HepG2 (cell line): ENCODE data around the gene SRSF8. TPM values are rescaled to one million over a fixed set of nuclear protein-coding genes. Genes with fewer than 3 reads are reported as not detected.
"Not testable (repeated sequence)": the region's sequence is repeated elsewhere in the genome, so short reads cannot be mapped to it uniquely, and the experiment has no call there.

Experiments used
- ATAC-seq: fragments of 200-7000 bp; cut with Tn5 transposase; 3 replicates; pipeline ENCODE4 v1.9.1; 2020; ENCODE audit warnings: mild to moderate bottlenecking, moderate library complexity
- BruUV-seq: library from RNA; stranded (reverse); fragments of 400-500 nt; replicated peaks from 2 replicates; lab custom pipeline; 2021; lab: Mats Ljungman, UMichigan
- CTCF ChIA-PET: fragments of 300-600 bp; formaldehyde crosslinking; extraction: SDS; loops from one replicate; lab custom pipeline; 2021; ENCODE audit warnings: low total read pairs, inconsistent platforms, low intra/inter-chr PET ratio; lab: Yijun Ruan, JAX
- POLR2A ChIA-PET: fragments of 350-600 bp; sonication (Branson Sonifier 250); formaldehyde crosslinking; loops from one replicate; lab custom pipeline; 2020; ENCODE audit warnings: antibody characterized with exemption, inconsistent platforms; lab: Yijun Ruan, JAX
- DNase-seq: peaks from one replicate; pipeline ENCODE4 v3.0.0-alpha.2; 2015; ENCODE audit warnings: low spot score
- FAIRE-seq: peaks from 3 replicates; lab custom pipeline; 2011; peaks lifted over from hg19 to GRCh38; lab: Jason Lieb, UNC
- H2AFZ ChIP-seq: one replicate; pipeline ENCODE4 v1.6.1; 2011; ENCODE audit warnings: low read length, inconsistent platforms
- H3K27ac ChIP-seq: fragments of 300-600 bp; 3 replicates; pipeline ENCODE4 v1.8.0; 2011; ENCODE audit warnings: mixed run types, mild to moderate bottlenecking, mixed read lengths, low read length, inconsistent platforms; ENCODE audit not compliant: insufficient read depth; ENCODE audit errors: extremely low read length
- H3K27me3 ChIP-seq, 2 experiments: fragments of 200-600 bp in 1 of 2; 2 replicates in 1 of 2; 3 replicates in 1 of 2; pipeline versions ENCODE4 v1.6.0 to v1.8.0; 2011; ENCODE audit warnings: low read length in 2 of 2, mild to moderate bottlenecking in 2 of 2, moderate library complexity in 2 of 2, inconsistent platforms in 1 of 2; ENCODE audit not compliant: insufficient read depth in 2 of 2, control insufficient read depth in 1 of 2
- H3K36me3 ChIP-seq, 2 experiments: fragments of 200-600 bp in 1 of 2; replicated peaks in 1 of 2; 2 replicates in 1 of 2; 3 replicates in 1 of 2; pipeline versions ENCODE4 v1.5.1 to v1.8.0; 2011; ENCODE audit warnings: low read length in 2 of 2, inconsistent platforms in 1 of 2; ENCODE audit not compliant: insufficient read depth in 2 of 2, control insufficient read depth in 1 of 2
- H3K4me1 ChIP-seq: 2 replicates; pipeline ENCODE4 v1.5.1; 2012; ENCODE audit warnings: low read length, inconsistent platforms; ENCODE audit not compliant: insufficient read depth
- H3K4me2 ChIP-seq: 2 replicates; pipeline ENCODE4 v1.6.0; 2011; ENCODE audit warnings: low read depth, low read length, inconsistent platforms
- H3K4me3 ChIP-seq, 3 experiments: fragments of 200-600 bp in 1 of 3; sonication (generic), shearing (Covaris generic) in 1 of 3; replicated peaks in 1 of 3; 2 replicates each; pipeline ENCODE4 v1.5.1; 2011 to 2016; ENCODE audit warnings: low read length in 3 of 3, inconsistent platforms in 2 of 3, low read depth in 2 of 3, mild to moderate bottlenecking in 2 of 3, control low read depth in 1 of 3, mixed read lengths in 1 of 3; ENCODE audit not compliant: insufficient read depth in 1 of 3
- H3K79me2 ChIP-seq: one replicate; pipeline ENCODE4 v1.6.1; 2011; ENCODE audit warnings: low read length, inconsistent platforms; ENCODE audit not compliant: insufficient read depth
- H3K9ac ChIP-seq: 2 replicates; pipeline ENCODE4 v1.6.0; 2011; ENCODE audit warnings: mild to moderate bottlenecking, low read depth, low read length, inconsistent platforms; ENCODE audit not compliant: insufficient read depth
- H3K9me3 ChIP-seq: 2 replicates; pipeline ENCODE4 v1.5.1; 2012; ENCODE audit warnings: mild to moderate bottlenecking, low read length
- H4K20me1 ChIP-seq: 2 replicates; pipeline ENCODE4 v1.6.0; 2011; ENCODE audit warnings: inconsistent platforms, mild to moderate bottlenecking, low read length, moderate library complexity; ENCODE audit not compliant: insufficient read depth
- GZF1 ChIP-seq: sonication (generic); formaldehyde crosslinking; IDR thresholded peaks from 2 replicates; pipeline ENCODE4 v1.5.1; 2020; ENCODE audit warnings: mild to moderate bottlenecking, missing genetic modification reagents
- HCFC1 ChIP-seq: fragments of 150-350 bp; IDR thresholded peaks from 2 replicates; pipeline ENCODE4 v1.6.1; 2014; ENCODE audit warnings: low read depth, low read length
- JARID2 ChIP-seq: sonication (generic); formaldehyde crosslinking; IDR thresholded peaks from 2 replicates; pipeline ENCODE4 v1.8.1; 2023; ENCODE audit warnings: missing genetic modification reagents, inconsistent platforms; ENCODE audit not compliant: insufficient replicate concordance
- KDM3A ChIP-seq: IDR thresholded peaks from 2 replicates; pipeline ENCODE4 v1.6.1; 2018; ENCODE audit warnings: low read depth, missing compliant biosample characterization
- MAZ ChIP-seq, 2 experiments: sonication (generic) in 1 of 2; formaldehyde crosslinking in 1 of 2; IDR thresholded peaks; 2 replicates each; pipeline versions ENCODE4 v1.5.0 to v1.6.1; 2012 to 2020; ENCODE audit warnings: low read depth in 2 of 2, mild to moderate bottlenecking in 2 of 2, borderline replicate concordance in 1 of 2, improper control_type of control experiment in 1 of 2, low read length in 1 of 2, missing genetic modification reagents in 1 of 2, moderate library complexity in 1 of 2
- MTA1 ChIP-seq: sonication (generic); formaldehyde crosslinking; IDR thresholded peaks from 2 replicates; pipeline ENCODE4 v1.4.0; 2020; ENCODE audit warnings: missing genetic modification reagents, mild to moderate bottlenecking, borderline replicate concordance
- NCOA1 ChIP-seq: sonication (generic); formaldehyde crosslinking; IDR thresholded peaks from 2 replicates; pipeline ENCODE4 v1.9.0; 2021; ENCODE audit warnings: missing genetic modification reagents
- PAX8 ChIP-seq: sonication (generic); formaldehyde crosslinking; IDR thresholded peaks from 2 replicates; pipeline ENCODE4 v1.8.0; 2022; ENCODE audit warnings: mild to moderate bottlenecking, missing genetic modification reagents, borderline replicate concordance
- RCOR2 ChIP-seq: IDR thresholded peaks from 2 replicates; pipeline ENCODE4 v1.6.1; 2016; ENCODE audit warnings: missing biosample characterization, missing genetic modification reagents
- REL ChIP-seq: sonication (generic); formaldehyde crosslinking; conservative IDR thresholded peaks from 2 replicates; pipeline ENCODE4 v1.8.0; 2022; ENCODE audit warnings: mild to moderate bottlenecking, missing genetic modification reagents, moderate library complexity
- SNAPC2 ChIP-seq: sonication (generic); formaldehyde crosslinking; IDR thresholded peaks from 2 replicates; pipeline ENCODE4 v1.8.1; 2022; ENCODE audit warnings: mild to moderate bottlenecking, missing genetic modification reagents
- ZBTB38 ChIP-seq: sonication (generic); formaldehyde crosslinking; IDR thresholded peaks from 2 replicates; pipeline ENCODE4 v1.5.1; 2020; ENCODE audit warnings: mild to moderate bottlenecking, missing genetic modification reagents
- ZMYM3 ChIP-seq: sonication (generic); formaldehyde crosslinking; IDR thresholded peaks from 2 replicates; pipeline ENCODE4 v1.5.1; 2020; ENCODE audit warnings: mild to moderate bottlenecking, missing genetic modification reagents
- ZNF225 ChIP-seq: sonication (generic); formaldehyde crosslinking; IDR thresholded peaks from 2 replicates; pipeline ENCODE4 v1.4.0; 2020; ENCODE audit warnings: mild to moderate bottlenecking, missing genetic modification reagents
- ZNF276 ChIP-seq: sonication (generic); formaldehyde crosslinking; IDR thresholded peaks from 2 replicates; pipeline ENCODE4 v1.4.0; 2020; ENCODE audit warnings: mild to moderate bottlenecking, low read depth, missing genetic modification reagents
- ZNF335 ChIP-seq: sonication (generic); formaldehyde crosslinking; IDR thresholded peaks from 2 replicates; pipeline ENCODE4 v1.4.0; 2020; ENCODE audit warnings: missing genetic modification reagents
- WGBS: methylation state at CpG from one replicate; pipeline ENCODE4 v1.1.6; 2017; ENCODE audit warnings: low lambda C conversion rate; 5-methylcytosine and 5-hydroxymethylcytosine counted together
- in situ Hi-C: cut with HindIII; loops from 2 replicates; pipeline ENCODE4 v1.10.0; 2017; ENCODE audit warnings: low pct_unique_long_range_greater_than_20kb; ENCODE audit not compliant: extremely low pct_ligation_motif_present
- intact Hi-C: fragments of 100-400 bp; cut with micrococcal nuclease; formaldehyde crosslinking; loops from one replicate; pipeline ENCODE4 v1.10.0; 2022; ENCODE audit not compliant: unreplicated experiment
- polyA plus RNA-seq, 8 experiments: library from polyadenylated mRNA; depleted of rRNA in 3 of 8; stranded (reverse) in 7 of 8; unstranded in 1 of 8; fragments of >200 nt; fragmentation: Illumina TruSeq in 4 of 8; extraction: Trizol in 4 of 8; gene quantifications; 2 replicates each; pipeline versions ENCODE4 v1.2.1 to v1.2.3, GENCODE V29; 2011 to 2016; ENCODE audit warnings: low read depth in 4 of 8, missing spikeins in 1 of 8, mixed read lengths in 1 of 8; ENCODE audit not compliant: insufficient read depth in 1 of 8
- total RNA-seq, 5 experiments: library from RNA; depleted of rRNA; stranded (reverse); fragments of >200 nt; fragmentation: Illumina TruSeq; extraction: Trizol; gene quantifications; 2 replicates each; pipeline ENCODE4 v1.2.3, GENCODE V29; 2016; ENCODE audit warnings: low read depth in 1 of 5
- TF ChIP-seq, protein P1 (sequence below): sonication (generic); formaldehyde crosslinking; IDR thresholded peaks from 2 replicates; pipeline ENCODE4 v1.8.0; 2022; ENCODE audit warnings: missing genetic modification reagents, mild to moderate bottlenecking, borderline replicate concordance

Gene SRSF8
- total and polyA plus RNA-seq, 2 of the 13 experiments (the other 11 are each of a cell fraction or from before 2014, with no cell fraction given), result 21.8 to 25.8 TPM

GRCh38 chr11:95045812-95046211 is 20.9 kb upstream of the SRSF8 start:
- no peak for TF ChIP-seq RCOR2 (CRISPR knock-in tag)
- TF ChIP-seq NCOA1, result no peak
- no peak for TF ChIP-seq ZNF276
- TF ChIP-seq ZBTB38, result no peak
- no peak for TF ChIP-seq KDM3A
- no peak for TF ChIP-seq ZNF335 (CRISPR knock-in tag)
- no peak for TF ChIP-seq SNAPC2 (CRISPR knock-in tag)
- no peak for TF ChIP-seq MTA1
- TF ChIP-seq ZNF225 (CRISPR knock-in tag), result no peak
- TF ChIP-seq JARID2 (CRISPR knock-in tag), result no peak
- TF ChIP-seq GZF1 (CRISPR knock-in tag), result no peak
- TF ChIP-seq PAX8 (CRISPR knock-in tag), result no peak
- TF ChIP-seq REL (CRISPR knock-in tag), result no peak
- no peak for TF ChIP-seq MAZ (IDR thresholded peaks at IDR 0.05; ENCODE audit: borderline replicate concordance, low read depth, low read length)
- TF ChIP-seq MAZ (CRISPR knock-in tag; IDR thresholded peaks at IDR 0.05; ENCODE audit: low read depth), result no peak
- no peak for TF ChIP-seq HCFC1
- TF ChIP-seq, protein P1, sequence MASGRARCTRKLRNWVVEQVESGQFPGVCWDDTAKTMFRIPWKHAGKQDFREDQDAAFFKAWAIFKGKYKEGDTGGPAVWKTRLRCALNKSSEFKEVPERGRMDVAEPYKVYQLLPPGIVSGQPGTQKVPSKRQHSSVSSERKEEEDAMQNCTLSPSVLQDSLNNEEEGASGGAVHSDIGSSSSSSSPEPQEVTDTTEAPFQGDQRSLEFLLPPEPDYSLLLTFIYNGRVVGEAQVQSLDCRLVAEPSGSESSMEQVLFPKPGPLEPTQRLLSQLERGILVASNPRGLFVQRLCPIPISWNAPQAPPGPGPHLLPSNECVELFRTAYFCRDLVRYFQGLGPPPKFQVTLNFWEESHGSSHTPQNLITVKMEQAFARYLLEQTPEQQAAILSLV, result no peak
- no peak for TF ChIP-seq ZMYM3 (CRISPR knock-in tag)
- no peak for FAIRE-seq
- no peak for ATAC-seq
- Histone ChIP-seq H3K4me2 (no peak overlapping the region), H3K79me2 (no peaks in the 10 kb centered on the region), H3K4me1 (0 out of 2 replicates have a peak, but pooled peaks cover under 1% of the 10 kb centered on the region), H3K27me3 (peaks cover 0 to 4% of the 10 kb centered on the region in 2 experiments; a peak in 1 of 5 replicates), H3K36me3 (no peaks in the 10 kb centered on the region), H4K20me1 (no peaks in the 10 kb centered on the region), H3K9ac (no peak overlapping the region), H3K4me3 (no peak overlapping the region), H2AFZ (no peak overlapping the region), H3K27ac (no peak overlapping the region), H3K9me3 (no peaks in the 10 kb centered on the region)
- in situ Hi-C loops, result no loop called here
- ChIA-PET CTCF (no interaction called here), POLR2A (no interaction called here)
- BruUV-seq, result no TSS peak
- DNase-seq, result no peak
- intact Hi-C loops, result no loop called here

DNA sequence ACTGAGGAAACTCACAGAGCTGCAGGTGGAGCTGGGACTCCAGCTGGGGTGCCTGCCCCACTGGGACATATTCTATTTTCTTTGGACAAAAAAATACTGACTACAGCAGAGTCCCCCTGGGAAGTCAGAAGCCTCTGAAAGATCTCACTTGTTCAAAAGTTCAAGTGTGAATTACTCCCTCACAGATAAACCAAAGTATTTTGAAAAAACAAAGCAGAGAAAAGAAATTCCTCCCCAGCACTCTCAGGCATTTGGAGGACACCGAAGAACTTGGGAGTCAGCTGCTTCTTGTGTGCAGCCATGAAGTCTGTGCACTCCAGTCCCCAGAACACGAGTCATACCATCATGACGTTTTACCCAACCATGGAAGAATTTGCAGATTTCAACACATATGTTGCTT is 17.6 kb upstream of the SRSF8 start, which contains the start of gene KDM4F:
Gene KDM4F, plus strand, starts transcription at position 301 of the 400 bp plus-strand sequence.
- H3K79me2 ChIP-seq, intact Hi-C loops, H3K4me2 ChIP-seq, DNase-seq, H3K27me3 ChIP-seq, ATAC-seq, H3K27ac ChIP-seq, H3K9me3 ChIP-seq, in situ Hi-C loops, H3K36me3 ChIP-seq, H2AFZ ChIP-seq, H4K20me1 ChIP-seq, CTCF ChIA-PET, BruUV-seq, POLR2A ChIA-PET, FAIRE-seq, H3K4me1 ChIP-seq, H3K4me3 ChIP-seq, H3K9ac ChIP-seq: not testable (repeated sequence)
- WGBS, result no CpG with 5 or more reads among the region's 3 CpGs
